ENCODE measurements around the gene MYBPH.

DNA sequence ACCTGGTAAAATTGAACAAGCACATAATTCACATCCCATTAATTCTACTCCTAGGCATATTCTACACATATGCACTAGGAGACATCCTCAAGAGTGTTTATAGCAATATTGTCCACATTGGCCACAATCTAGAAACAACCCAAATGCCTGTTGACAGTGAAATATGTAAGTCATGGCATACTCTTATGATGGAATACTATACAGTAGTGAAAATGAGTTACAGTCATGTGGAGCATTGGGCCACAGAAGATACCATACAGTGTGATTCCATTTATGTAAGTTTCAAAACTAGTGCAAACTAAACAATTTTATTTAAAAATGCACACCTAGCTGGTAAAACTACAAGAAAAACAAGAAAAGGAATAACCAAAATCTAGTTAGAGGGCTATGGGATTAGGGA, 34.7 kb upstream of the MYBPH start:
- TF ChIP-seq, protein P1, sequence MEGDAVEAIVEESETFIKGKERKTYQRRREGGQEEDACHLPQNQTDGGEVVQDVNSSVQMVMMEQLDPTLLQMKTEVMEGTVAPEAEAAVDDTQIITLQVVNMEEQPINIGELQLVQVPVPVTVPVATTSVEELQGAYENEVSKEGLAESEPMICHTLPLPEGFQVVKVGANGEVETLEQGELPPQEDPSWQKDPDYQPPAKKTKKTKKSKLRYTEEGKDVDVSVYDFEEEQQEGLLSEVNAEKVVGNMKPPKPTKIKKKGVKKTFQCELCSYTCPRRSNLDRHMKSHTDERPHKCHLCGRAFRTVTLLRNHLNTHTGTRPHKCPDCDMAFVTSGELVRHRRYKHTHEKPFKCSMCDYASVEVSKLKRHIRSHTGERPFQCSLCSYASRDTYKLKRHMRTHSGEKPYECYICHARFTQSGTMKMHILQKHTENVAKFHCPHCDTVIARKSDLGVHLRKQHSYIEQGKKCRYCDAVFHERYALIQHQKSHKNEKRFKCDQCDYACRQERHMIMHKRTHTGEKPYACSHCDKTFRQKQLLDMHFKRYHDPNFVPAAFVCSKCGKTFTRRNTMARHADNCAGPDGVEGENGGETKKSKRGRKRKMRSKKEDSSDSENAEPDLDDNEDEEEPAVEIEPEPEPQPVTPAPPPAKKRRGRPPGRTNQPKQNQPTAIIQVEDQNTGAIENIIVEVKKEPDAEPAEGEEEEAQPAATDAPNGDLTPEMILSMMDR (conservative IDR thresholded peaks at IDR 0.05; ENCODE audit: low read length): no peak
- TF ChIP-seq EZH2phosphoT487 (IDR thresholded peaks at IDR 0.05; ENCODE audit: borderline replicate concordance, low read depth, low read length): no peak
